ENCODE results near the gene AK3. TPM values are rescaled to one million over a fixed set of nuclear protein-coding genes. Genes with fewer than 3 reads are reported as not detected.

AK3 gene
- total RNA-seq, 1 donor from 2014 or later: 59.0 TPM

DNA sequence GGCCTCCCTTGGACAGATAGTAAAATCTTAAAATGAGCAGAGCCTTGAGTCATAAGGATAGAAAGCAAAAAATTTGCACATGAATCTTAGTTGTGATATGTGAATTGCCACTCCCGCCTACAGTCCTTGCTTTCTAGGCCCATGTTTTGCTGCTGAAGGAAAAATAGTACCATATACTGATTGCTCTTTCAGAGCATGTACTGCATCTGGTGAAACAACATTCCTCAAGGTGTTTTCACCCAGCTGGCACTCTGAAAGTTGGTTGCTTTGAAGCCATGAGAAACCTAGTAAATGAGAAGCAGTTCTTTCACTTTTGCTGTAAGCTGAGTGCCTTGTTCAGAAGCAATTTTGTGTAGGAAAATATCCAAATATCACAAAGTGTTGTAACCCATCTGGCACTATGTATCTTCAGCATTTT, 51.3 kb downstream of the AK3 start:
- Mint-ChIP-seq H3K27me3 (ENCODE audit: low read depth) (no peaks in the 10 kb centered on the region), H3K27ac (ENCODE audit: unreplicated experiment) (no peak overlapping the region), H3K9me3 (no peaks in the 10 kb centered on the region), H3K36me3 (ENCODE audit: low read depth) (peaks cover 5% of the 10 kb centered on the region), H3K4me1 (no peaks in the 10 kb centered on the region), H3K4me3 (no peak overlapping the region)
- TF ChIP-seq, protein P1, sequence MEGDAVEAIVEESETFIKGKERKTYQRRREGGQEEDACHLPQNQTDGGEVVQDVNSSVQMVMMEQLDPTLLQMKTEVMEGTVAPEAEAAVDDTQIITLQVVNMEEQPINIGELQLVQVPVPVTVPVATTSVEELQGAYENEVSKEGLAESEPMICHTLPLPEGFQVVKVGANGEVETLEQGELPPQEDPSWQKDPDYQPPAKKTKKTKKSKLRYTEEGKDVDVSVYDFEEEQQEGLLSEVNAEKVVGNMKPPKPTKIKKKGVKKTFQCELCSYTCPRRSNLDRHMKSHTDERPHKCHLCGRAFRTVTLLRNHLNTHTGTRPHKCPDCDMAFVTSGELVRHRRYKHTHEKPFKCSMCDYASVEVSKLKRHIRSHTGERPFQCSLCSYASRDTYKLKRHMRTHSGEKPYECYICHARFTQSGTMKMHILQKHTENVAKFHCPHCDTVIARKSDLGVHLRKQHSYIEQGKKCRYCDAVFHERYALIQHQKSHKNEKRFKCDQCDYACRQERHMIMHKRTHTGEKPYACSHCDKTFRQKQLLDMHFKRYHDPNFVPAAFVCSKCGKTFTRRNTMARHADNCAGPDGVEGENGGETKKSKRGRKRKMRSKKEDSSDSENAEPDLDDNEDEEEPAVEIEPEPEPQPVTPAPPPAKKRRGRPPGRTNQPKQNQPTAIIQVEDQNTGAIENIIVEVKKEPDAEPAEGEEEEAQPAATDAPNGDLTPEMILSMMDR (conservative IDR thresholded peaks at IDR 0.05): no peak
- no peak for DNase-seq (ENCODE audit: low read depth, low spot score)

DNA sequence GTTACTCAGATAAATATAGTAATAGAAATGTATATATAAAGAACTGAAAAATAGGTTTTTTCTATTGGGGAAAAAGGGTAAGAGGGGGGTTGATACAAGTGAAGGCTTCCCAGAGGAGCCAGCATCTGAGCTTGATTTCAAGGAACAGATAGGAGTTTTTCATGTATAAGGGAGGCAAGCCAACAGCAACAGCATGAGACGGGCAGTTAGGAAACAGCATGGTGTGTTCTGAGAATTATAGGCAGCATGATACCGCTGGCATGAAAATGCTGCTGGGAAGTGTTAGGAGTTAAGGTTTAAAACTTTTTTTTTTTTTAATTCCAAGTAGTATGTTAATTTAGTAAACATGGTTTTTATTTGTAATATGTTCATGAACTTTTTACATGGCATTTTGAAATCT, 52.0 kb downstream of the AK3 start:
- TF ChIP-seq, protein P1 (conservative IDR thresholded peaks at IDR 0.05): no peak
- Mint-ChIP-seq H3K4me3 (no peak overlapping the region), H3K27ac (ENCODE audit: unreplicated experiment) (no peak overlapping the region), H3K4me1 (no peaks in the 10 kb centered on the region), H3K27me3 (ENCODE audit: low read depth) (no peaks in the 10 kb centered on the region), H3K36me3 (ENCODE audit: low read depth) (peaks cover 5% of the 10 kb centered on the region), H3K9me3 (no peaks in the 10 kb centered on the region)
- no peak for DNase-seq (ENCODE audit: low read depth, low spot score)

DNA sequence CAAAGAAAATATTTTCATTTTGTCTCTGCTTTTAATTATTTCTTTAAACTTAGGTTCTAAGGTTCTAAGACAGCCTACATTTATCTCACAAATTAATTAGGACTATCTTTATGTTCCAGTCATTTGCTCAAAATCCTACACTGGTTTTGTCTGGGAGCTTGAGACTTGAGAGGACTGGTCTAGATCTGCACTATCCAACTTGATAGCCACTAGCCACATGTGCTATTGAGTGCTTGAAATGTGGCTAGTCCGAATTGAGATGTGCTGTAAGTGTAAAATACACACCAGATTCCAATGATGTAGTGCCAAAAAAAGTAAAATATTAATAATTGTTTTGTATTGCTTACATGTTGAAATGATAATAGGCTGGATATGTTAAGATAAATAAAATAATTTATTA, 54.4 kb downstream of the AK3 start:
- H3K9me3 Mint-ChIP-seq: no peaks in the 10 kb centered on the region
- H3K4me1 Mint-ChIP-seq: no peaks in the 10 kb centered on the region
- no peak overlapping the region for H3K27ac Mint-ChIP-seq (ENCODE audit: unreplicated experiment)
- H3K36me3 Mint-ChIP-seq (ENCODE audit: low read depth): peaks cover 6% of the 10 kb centered on the region
- H3K4me3 Mint-ChIP-seq: no peak overlapping the region
- no peak for DNase-seq (ENCODE audit: low read depth, low spot score)
- no peaks in the 10 kb centered on the region for H3K27me3 Mint-ChIP-seq (ENCODE audit: low read depth)
- TF ChIP-seq, protein P1 (conservative IDR thresholded peaks at IDR 0.05): no peak

DNA sequence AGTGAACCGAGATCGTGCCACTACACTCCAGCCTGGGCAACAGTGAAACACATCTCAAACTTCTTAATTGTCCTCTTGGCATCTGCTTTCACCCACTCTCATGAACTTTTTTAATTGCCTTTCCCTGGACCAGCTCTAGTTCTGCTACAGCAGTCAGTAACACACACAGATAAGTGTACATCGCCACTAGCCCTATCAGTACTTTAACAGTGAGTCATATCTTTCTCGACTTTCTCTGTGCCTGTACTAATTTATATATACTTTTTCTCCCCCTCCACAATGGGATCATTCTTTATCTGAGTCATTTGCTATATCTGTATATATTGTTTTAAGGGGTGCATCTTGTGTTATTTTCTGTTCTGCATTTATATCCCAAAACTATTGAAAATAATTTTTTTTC, 54.9 kb downstream of the AK3 start:
- H3K36me3 Mint-ChIP-seq (ENCODE audit: low read depth): peaks cover 3% of the 10 kb centered on the region
- no peak overlapping the region for H3K4me3 Mint-ChIP-seq
- no peaks in the 10 kb centered on the region for H3K27me3 Mint-ChIP-seq (ENCODE audit: low read depth)
- no peaks in the 10 kb centered on the region for H3K9me3 Mint-ChIP-seq
- no peak overlapping the region for H3K27ac Mint-ChIP-seq (ENCODE audit: unreplicated experiment)
- no peak for DNase-seq (ENCODE audit: low read depth, low spot score)
- H3K4me1 Mint-ChIP-seq: no peaks in the 10 kb centered on the region
- TF ChIP-seq, protein P1 (conservative IDR thresholded peaks at IDR 0.05): no peak

DNA sequence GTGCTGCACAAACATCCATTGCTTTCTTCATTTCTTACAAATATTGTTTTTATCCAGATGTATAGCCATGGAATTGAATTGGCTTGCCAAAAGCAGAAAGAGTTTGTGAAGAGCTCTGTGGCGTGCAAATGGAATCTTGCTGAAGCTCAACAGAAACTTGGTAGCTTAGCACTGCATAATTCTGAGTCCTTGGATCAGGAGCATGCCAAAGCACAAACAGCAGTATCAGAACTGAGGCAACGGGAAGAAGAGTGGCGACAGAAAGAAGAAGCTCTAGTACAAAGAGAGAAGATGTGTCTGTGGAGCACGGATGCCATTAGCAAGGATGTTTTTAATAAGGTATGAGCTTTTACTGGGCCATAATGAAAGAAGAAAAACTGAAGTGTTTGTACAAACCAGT, 56.2 kb downstream of the AK3 start:
- H3K27ac Mint-ChIP-seq (ENCODE audit: unreplicated experiment): no peak overlapping the region
- TF ChIP-seq, protein P1 (conservative IDR thresholded peaks at IDR 0.05): no peak
- H3K36me3 Mint-ChIP-seq (ENCODE audit: low read depth): peaks cover 3% of the 10 kb centered on the region
- no peaks in the 10 kb centered on the region for H3K4me1 Mint-ChIP-seq
- H3K27me3 Mint-ChIP-seq (ENCODE audit: low read depth): no peaks in the 10 kb centered on the region
- DNase-seq (ENCODE audit: low read depth, low spot score): no peak
- no peaks in the 10 kb centered on the region for H3K9me3 Mint-ChIP-seq
- no peak overlapping the region for H3K4me3 Mint-ChIP-seq

DNA sequence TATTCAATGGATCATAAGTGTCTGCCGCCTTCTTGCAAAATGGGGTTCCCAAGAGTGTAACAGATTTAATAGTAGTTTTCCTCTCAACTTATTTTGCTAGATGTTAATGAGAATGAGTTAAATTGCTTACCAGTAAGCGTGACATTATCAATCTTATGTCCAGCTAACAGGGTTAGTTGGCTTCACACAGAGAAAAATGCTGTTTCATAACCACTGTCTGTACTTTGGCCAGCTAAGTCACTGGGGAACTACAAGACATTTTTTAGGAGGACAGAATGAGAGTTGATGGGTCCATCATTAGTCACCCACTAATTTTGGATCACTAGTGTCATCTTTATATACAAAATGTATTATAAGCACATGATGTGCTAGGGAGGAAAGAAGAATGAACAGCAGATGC, 60.3 kb downstream of the AK3 start:
- TF ChIP-seq, protein P1 (conservative IDR thresholded peaks at IDR 0.05): no peak
- no peak for DNase-seq (ENCODE audit: low read depth, low spot score)
- Mint-ChIP-seq H3K4me1 (no peaks in the 10 kb centered on the region), H3K27ac (ENCODE audit: unreplicated experiment) (no peak overlapping the region), H3K27me3 (ENCODE audit: low read depth) (no peaks in the 10 kb centered on the region), H3K36me3 (ENCODE audit: low read depth) (peaks cover 3% of the 10 kb centered on the region), H3K4me3 (no peak overlapping the region), H3K9me3 (no peaks in the 10 kb centered on the region)

Data from neural crest cell (in vitro differentiated cells).